ENCODE data around the gene CDC25B. TPM values are rescaled to one million over a fixed set of nuclear protein-coding genes. Genes with fewer than 3 reads are reported as not detected.

Gene CDC25B
- total and polyA plus RNA-seq, 2 of the 8 experiments (the other 6 are each of a cell fraction or from before 2014, with no cell fraction given), result 21.7 to 31.2 TPM

DNA sequence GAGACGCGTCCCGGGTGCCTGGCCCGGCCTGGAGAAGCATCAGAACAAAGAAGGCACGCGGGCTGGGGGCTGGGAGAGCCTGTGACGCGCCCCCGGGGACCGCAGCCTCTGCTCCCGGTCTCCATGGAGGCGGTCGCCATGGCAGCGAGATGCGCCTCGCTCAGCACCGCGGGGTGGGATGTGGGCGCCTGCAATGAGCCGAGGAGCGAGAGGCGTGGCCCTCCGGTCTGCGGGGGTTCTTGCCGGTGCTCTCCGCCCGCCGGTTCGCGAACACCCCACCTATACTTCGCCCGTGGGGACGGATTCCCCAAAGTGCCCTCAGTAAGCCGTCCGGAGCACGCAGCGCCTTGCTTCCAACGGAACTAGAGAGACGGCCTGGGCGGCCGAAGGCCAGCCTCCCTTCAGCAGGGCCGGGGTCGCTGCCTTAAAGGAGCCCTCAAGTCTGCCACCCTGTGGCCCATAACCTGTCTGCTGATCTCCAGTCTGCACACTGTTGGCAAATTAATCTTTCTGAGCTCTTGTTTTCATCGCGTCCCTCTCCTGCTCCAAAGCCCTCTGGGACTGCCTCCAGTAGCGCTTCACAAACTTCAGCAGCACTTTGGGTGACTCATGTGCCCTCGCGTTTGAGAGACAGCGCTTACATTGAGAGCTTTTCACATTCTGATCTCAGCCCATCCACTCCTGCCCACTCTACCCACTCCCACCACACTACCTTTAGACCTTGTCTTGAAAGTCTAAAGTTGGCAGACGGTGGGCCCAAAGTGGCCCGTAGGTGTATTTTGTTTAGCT lies 27.6 kb upstream of the CDC25B start:
- no peak overlapping the region for H3K4ac ChIP-seq (replicated peaks; ENCODE audit: insufficient read length, low read depth, low read length)
- WGBS, 2 experiments (ENCODE audit: extremely low coverage in 1 of 2, insufficient coverage in 1 of 2, insufficient read length in 1 of 2, insufficient replicate concordance in 2 of 2, low coverage in 1 of 2, low lambda C conversion rate in 2 of 2, missing lambda C conversion rate in 1 of 2), result 5% methylated on average over 43 of the region's 51 CpGs; no CpG with 5 or more reads in 1 of the 2 experiments
- H3K23ac ChIP-seq (ENCODE audit: insufficient read length), result no peak overlapping the region
- peak overlapping the region; percentile 55 to 94 (median 88) for H3K4me3 ChIP-seq (ENCODE audit: extremely low read depth in 1 of 4, insufficient read depth in 2 of 4, low read depth in 3 of 4, low read length in 4 of 4)
- no peaks in the 10 kb centered on the region for H3K36me3 ChIP-seq (ENCODE audit: control insufficient read depth in 2 of 4, insufficient read depth in 4 of 4, low read length in 3 of 4)
- H3K23me2 ChIP-seq (ENCODE audit: low read depth, low read length), result peaks cover 12% of the 10 kb centered on the region; the same call in 1 of the 2 replicates
- peak overlapping the region; percentile 66; the same call in 1 of the 2 replicates for H3K27ac ChIP-seq (ENCODE audit: low read depth, low read length)
- H3K79me1 ChIP-seq (ENCODE audit: low read depth, low read length), result peaks cover 14% of the 10 kb centered on the region
- H3K9ac ChIP-seq (replicated peaks in 1 of 4; ENCODE audit: extremely low read depth in 1 of 4, low read depth in 3 of 4, low read length in 3 of 4), result peak overlapping the region in 3 of 4 experiments; percentile 74 to 78 (median 75); a peak in 5 of 7 replicates
- H3K18ac ChIP-seq (ENCODE audit: extremely low read depth, low read length), result no peak overlapping the region
- peak overlapping the region; percentile 94; the same call in 1 of the 2 replicates for H4K8ac ChIP-seq (ENCODE audit: extremely low read depth, insufficient read depth, low read length)
- H3K56ac ChIP-seq (replicated peaks; ENCODE audit: insufficient read length, low read depth, low read length), result no peak overlapping the region
- DNase-seq (ENCODE audit: low read depth in 1 of 2, low spot score in 2 of 2) (peak in 1 of 2 experiments; percentile 94), FAIRE-seq (no peak)
- H3K27me3 ChIP-seq (replicated peaks in 1 of 4; ENCODE audit: control insufficient read depth in 3 of 4, extremely low read depth in 1 of 4, insufficient read depth in 3 of 4, low read length in 3 of 4), result no peaks in the 10 kb centered on the region
- POLR2A ChIA-PET (ENCODE audit: partially characterized antibody), result interaction anchor here (0.6 to 3.2 kb wide), 11 partner anchors 10 to 122 kb away, joined by 3 to 42 read pairs (median 8); partner anchors contain the start of gene MAVS
- no peak overlapping the region for H2AK5ac ChIP-seq (ENCODE audit: low read depth, low read length)
- H4K91ac ChIP-seq (replicated peaks; ENCODE audit: insufficient read length, low read length), result no peak overlapping the region
- no peak overlapping the region for H3K14ac ChIP-seq (ENCODE audit: insufficient read length)
- H2BK5ac ChIP-seq (ENCODE audit: low read depth, low read length), result no peak overlapping the region
- CTCF ChIA-PET (ENCODE audit: partially characterized antibody), result interaction anchor here (0.7 to 14.2 kb wide), 27 partner anchors 8 to 338 kb away, joined by 3 to 277 read pairs (median 4); partner anchors contain the start of genes CENPB and SPEF1
- peak overlapping the region; percentile 80; the same call in 1 of the 2 replicates for H2AFZ ChIP-seq (ENCODE audit: low read length)
- H2BK120ac ChIP-seq (replicated peaks; ENCODE audit: low read depth, low read length), result no peak overlapping the region
- peaks cover 0 to 25% of the 10 kb centered on the region in 2 experiments; a peak in 1 of 4 replicates for H3K79me2 ChIP-seq (ENCODE audit: control insufficient read depth in 1 of 2, insufficient read depth in 2 of 2, low read length in 2 of 2)
- H2BK12ac ChIP-seq (ENCODE audit: low read depth, low read length), result no peak overlapping the region
- no peak overlapping the region for H2BK20ac ChIP-seq (ENCODE audit: low read length)
- H3K9me3 ChIP-seq (ENCODE audit: insufficient read depth in 2 of 2, low read depth in 1 of 2, low read length in 1 of 2), result no peaks in the 10 kb centered on the region
- peaks cover 0 to 7% of the 10 kb centered on the region in 2 experiments for H4K20me1 ChIP-seq (replicated peaks in 1 of 2; ENCODE audit: control insufficient read depth in 1 of 2, insufficient read depth in 2 of 2, low read length in 2 of 2)
- H3K4me2 ChIP-seq (ENCODE audit: insufficient read depth in 1 of 2, low read depth in 2 of 2, low read length in 2 of 2), result peak overlapping the region; percentile 79 to 99
- no peak overlapping the region for H2BK15ac ChIP-seq (ENCODE audit: low read length)
- peak overlapping the region; percentile 50 for H4K5ac ChIP-seq (ENCODE audit: insufficient read length, low read depth, low read length)
- H3K4me1 ChIP-seq (replicated peaks in 1 of 4; ENCODE audit: control insufficient read depth in 3 of 4, insufficient read depth in 4 of 4, low read length in 3 of 4), result peaks cover 3 to 15% (median 6%) of the 10 kb centered on the region in 4 experiments; a peak in 6 of 7 replicates
- TF ChIP-seq TCF12 (IDR thresholded peaks at IDR 0.05; ENCODE audit: low read depth, low read length) (no peak), ASH2L (IDR thresholded peaks at IDR 0.05; ENCODE audit: low read length) (peak; percentile 37), CREB1 (IDR thresholded peaks at IDR 0.05) (peak; percentile 64), TBP (IDR thresholded peaks at IDR 0.05; ENCODE audit: low read depth, low read length) (peak; percentile 41; the same call in 1 of the 2 replicates), HDAC6 (IDR thresholded peaks at IDR 0.05; ENCODE audit: low read depth, low read length) (no peak), RBBP5 (IDR thresholded peaks at IDR 0.05; ENCODE audit: borderline replicate concordance, low read depth, low read length) (peak; percentile 56; the same call in 1 of the 2 replicates), SP4 (IDR thresholded peaks at IDR 0.05; ENCODE audit: low read length) (no peak), CHD2 (IDR thresholded peaks at IDR 0.05; ENCODE audit: low read length) (0 out of 2 replicates have a peak, but pooled peaks have one; percentile 14), GTF2F1 (IDR thresholded peaks at IDR 0.05; ENCODE audit: borderline replicate concordance, low read depth, low read length) (no peak), TEAD4 (IDR thresholded peaks at IDR 0.05; ENCODE audit: low read depth, low read length) (no peak), RAD21 (IDR thresholded peaks at IDR 0.05 in 1 of 2, conservative IDR thresholded peaks at IDR 0.05 in 1 of 2; ENCODE audit: low read depth in 2 of 2, low read length in 2 of 2) (peak; percentile 48 to 58)

Measured in H1 (cell line).